Central memory CD8-positive, alpha-beta T cell (primary cell): ENCODE data around the gene SIPA1L3.
"Not testable (repeated sequence)": the region's sequence is repeated elsewhere in the genome, so short reads cannot be mapped to it uniquely, and the experiment has no call there.

Source experiments
- ATAC-seq: fragments of 150-1000 bp; cut with Tn5 transposase; replicated peaks from 2 replicates; pipeline ENCODE4 v1.10.0; 2022; ENCODE audit warnings: mild to moderate bottlenecking, moderate FRiP score, moderate number of reproducible peaks; ENCODE audit not compliant: poor library complexity, severe bottlenecking; ENCODE audit errors: extremely low read depth
- DNase-seq, 2 donors: peaks; one replicate each; pipeline ENCODE4 v3.0.0; 2021; ENCODE audit warnings: low spot score in 2 of 2
- H3K27ac Mint-ChIP-seq: one replicate; pipeline ENCODE4 v1.8.0; 2022; ENCODE audit warnings: low read depth, mild to moderate bottlenecking, moderate library complexity, mixed read lengths
- H3K27me3 Mint-ChIP-seq: one replicate; pipeline ENCODE4 v1.8.0; 2022; ENCODE audit warnings: mixed read lengths
- H3K36me3 Mint-ChIP-seq: one replicate; pipeline ENCODE4 v1.8.0; 2022; ENCODE audit warnings: mild to moderate bottlenecking, moderate library complexity, mixed read lengths; ENCODE audit not compliant: insufficient read depth
- H3K4me1 Mint-ChIP-seq: one replicate; pipeline ENCODE4 v1.8.0; 2022; ENCODE audit warnings: mixed read lengths
- H3K4me3 Mint-ChIP-seq: one replicate; pipeline ENCODE4 v1.8.0; 2022; ENCODE audit warnings: mild to moderate bottlenecking, moderate library complexity, mixed read lengths
- H3K9me3 Mint-ChIP-seq: one replicate; pipeline ENCODE4 v1.8.0; 2022; ENCODE audit warnings: mixed read lengths

Gene SIPA1L3

DNA sequence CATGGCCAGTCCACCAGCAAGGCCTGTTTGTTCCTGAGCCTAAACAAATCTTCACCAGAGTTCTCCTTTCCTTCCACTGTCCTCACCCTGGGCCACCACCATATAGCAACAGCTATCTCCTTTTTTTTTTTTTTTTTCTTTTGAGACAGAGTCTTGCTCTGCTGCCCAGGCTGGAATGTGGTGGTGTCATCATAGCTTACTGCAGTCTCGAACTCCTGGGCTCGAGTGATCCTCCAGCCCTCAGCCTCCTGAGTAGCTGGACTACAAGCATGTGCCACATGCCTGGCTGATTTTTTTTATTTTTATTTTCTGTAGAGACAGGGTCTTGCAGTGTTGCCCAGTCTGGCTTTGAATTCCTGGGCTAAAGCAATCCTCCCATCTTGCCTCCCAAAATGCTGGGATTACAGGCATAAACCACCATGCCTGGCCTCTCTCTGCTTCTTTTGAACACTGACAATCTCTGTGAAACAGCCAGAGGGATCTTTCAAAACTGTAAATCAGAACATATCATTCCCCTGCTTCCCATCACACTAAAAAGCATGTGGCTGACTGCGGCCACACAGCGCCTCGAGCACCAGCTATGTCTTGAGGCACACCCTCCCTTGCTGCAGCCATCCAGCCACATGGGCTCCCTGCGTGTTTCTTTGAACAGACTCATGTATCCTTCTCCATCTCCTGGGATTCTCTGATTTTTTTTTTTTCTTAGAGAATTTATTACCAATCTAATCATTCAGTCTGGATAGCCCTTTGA, 110.6 kb downstream of the SIPA1L3 start:
- Mint-ChIP-seq H3K27me3 (no peaks in the 10 kb centered on the region), H3K4me1 (no peaks in the 10 kb centered on the region), H3K36me3 (peaks cover 3% of the 10 kb centered on the region), H3K4me3 (no peak overlapping the region), H3K27ac (no peak overlapping the region), H3K9me3 (no peaks in the 10 kb centered on the region)
- DNase-seq (no peak), ATAC-seq (no peak)

GRCh38 chr19:38018694-38019395, 111.8 kb downstream of the SIPA1L3 start:
- no peak for DNase-seq
- Mint-ChIP-seq H3K27ac (no peak overlapping the region), H3K27me3 (no peaks in the 10 kb centered on the region), H3K4me1 (no peaks in the 10 kb centered on the region), H3K36me3 (peaks cover 3% of the 10 kb centered on the region), H3K4me3 (no peak overlapping the region), H3K9me3 (no peaks in the 10 kb centered on the region)
- ATAC-seq: no peak

DNA sequence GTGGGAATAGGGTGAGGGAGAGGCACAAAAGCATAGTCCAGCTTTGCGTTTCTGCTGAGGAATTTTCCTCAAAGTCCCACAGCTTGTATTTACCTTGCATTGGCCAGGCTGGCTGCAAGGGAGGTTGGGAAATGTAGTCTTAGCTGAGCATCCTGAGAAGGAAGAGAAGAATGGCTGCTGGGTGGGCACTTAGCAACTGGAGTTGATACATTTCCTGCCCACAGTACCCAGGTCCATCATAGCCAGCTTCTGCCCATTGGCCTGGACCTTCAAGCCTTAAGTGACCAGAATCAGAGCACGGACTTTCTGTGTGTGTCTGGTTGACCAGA, 112.4 kb downstream of the SIPA1L3 start:
- ATAC-seq: no peak
- H3K36me3 Mint-ChIP-seq: peaks cover 5% of the 10 kb centered on the region
- H3K4me1 Mint-ChIP-seq: no peaks in the 10 kb centered on the region
- no peak for DNase-seq
- H3K27me3 Mint-ChIP-seq: no peaks in the 10 kb centered on the region
- no peak overlapping the region for H3K4me3 Mint-ChIP-seq
- H3K9me3 Mint-ChIP-seq: no peaks in the 10 kb centered on the region
- no peak overlapping the region for H3K27ac Mint-ChIP-seq

GRCh38 chr19:38020311-38020710, 113.3 kb downstream of the SIPA1L3 start:
- H3K9me3 Mint-ChIP-seq: no peaks in the 10 kb centered on the region
- H3K36me3 Mint-ChIP-seq: peaks cover 2% of the 10 kb centered on the region
- H3K4me3 Mint-ChIP-seq: no peak overlapping the region
- DNase-seq (no peak), ATAC-seq (no peak)
- no peak overlapping the region for H3K27ac Mint-ChIP-seq
- H3K27me3 Mint-ChIP-seq: no peaks in the 10 kb centered on the region
- no peaks in the 10 kb centered on the region for H3K4me1 Mint-ChIP-seq

DNA sequence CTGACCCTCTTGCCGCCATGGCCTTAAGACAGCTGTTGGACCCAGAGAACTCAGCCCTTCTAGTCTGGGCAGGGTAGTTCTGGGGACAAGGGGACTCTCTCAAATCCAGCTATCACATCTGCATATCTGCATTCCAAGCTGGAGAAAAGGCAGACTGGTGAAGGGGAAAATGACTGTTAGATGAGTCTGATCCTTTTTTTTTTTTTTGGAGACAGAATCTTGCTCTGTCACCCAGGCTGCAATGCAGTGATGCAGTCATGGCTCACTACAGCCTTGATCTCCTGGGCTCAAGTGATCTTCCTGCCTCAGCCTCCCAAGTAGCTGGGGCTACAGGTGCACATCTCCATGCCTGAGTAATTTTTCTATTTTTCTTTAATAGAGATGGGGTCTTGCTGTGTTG, 114.3 kb downstream of the SIPA1L3 start:
- no peaks in the 10 kb centered on the region for H3K9me3 Mint-ChIP-seq
- no peak overlapping the region for H3K4me3 Mint-ChIP-seq
- no peaks in the 10 kb centered on the region for H3K27me3 Mint-ChIP-seq
- no peaks in the 10 kb centered on the region for H3K4me1 Mint-ChIP-seq
- no peak overlapping the region for H3K27ac Mint-ChIP-seq
- H3K36me3 Mint-ChIP-seq: peaks cover 2% of the 10 kb centered on the region
- no peak for ATAC-seq
- DNase-seq: no peak

DNA sequence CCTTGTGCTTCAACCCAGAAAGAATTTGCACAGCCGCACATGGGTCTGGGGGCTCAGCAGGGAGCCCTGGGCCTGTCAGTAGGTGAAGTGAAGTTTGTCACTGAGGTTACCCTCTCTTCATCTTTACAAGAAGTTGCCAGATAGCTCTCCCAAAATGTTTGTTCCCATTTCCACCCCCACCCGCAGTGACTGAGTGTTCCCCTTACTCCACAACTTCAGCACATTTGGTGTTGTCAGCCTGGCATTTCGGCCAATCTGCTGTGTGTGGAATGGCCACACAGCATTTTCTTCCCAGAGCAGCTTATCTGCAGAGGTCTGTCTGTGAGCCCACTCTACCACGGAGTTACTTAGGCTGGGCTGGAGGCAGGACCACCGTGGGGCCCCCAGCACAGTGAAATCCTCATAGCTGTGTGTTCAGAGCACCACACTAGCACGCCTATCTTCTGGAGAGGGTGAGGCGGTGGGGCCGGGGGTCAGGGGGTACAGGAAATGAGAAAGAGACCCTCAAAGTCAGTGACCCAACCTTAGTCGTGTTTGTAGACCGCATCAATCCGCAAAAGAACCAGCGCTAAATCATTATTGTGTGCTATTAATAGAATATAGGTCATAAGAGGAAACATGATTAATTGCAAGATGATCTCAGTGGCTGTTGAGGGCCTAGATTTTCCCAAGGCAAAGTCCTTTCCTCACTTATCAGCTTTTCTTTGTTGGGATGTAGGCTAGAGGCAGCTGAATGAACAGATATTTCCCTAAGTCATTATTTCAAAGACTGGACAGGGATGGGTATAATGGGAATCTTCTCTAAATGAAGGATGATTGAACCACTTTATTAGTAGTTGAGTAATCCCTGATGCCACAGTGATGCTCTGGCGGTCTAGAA, 116.0 kb downstream of the SIPA1L3 start:
- ATAC-seq (no peak), DNase-seq (no peak)
- Mint-ChIP-seq H3K9me3 (no peaks in the 10 kb centered on the region), H3K27ac (no peak overlapping the region), H3K27me3 (no peaks in the 10 kb centered on the region), H3K4me3 (no peak overlapping the region), H3K36me3 (peaks cover 3% of the 10 kb centered on the region), H3K4me1 (peaks cover 4% of the 10 kb centered on the region)

- no peaks in the 10 kb centered on the region for H3K9me3 Mint-ChIP-seq
- H3K27ac Mint-ChIP-seq: no peak overlapping the region
- DNase-seq (no peak), ATAC-seq (no peak)
- H3K4me3 Mint-ChIP-seq: no peak overlapping the region
- peaks cover 3% of the 10 kb centered on the region for H3K36me3 Mint-ChIP-seq
- peaks cover 6% of the 10 kb centered on the region for H3K4me1 Mint-ChIP-seq
- no peaks in the 10 kb centered on the region for H3K27me3 Mint-ChIP-seq
Measured at GRCh38 chr19:38023671-38024541, 116.9 kb downstream of the SIPA1L3 start.

GRCh38 chr19:38024992-38025908, 118.2 kb downstream of the SIPA1L3 start:
- no peak for ATAC-seq
- Mint-ChIP-seq H3K27me3 (no peaks in the 10 kb centered on the region), H3K4me3 (no peak overlapping the region), H3K9me3 (no peaks in the 10 kb centered on the region), H3K36me3 (peaks cover 3% of the 10 kb centered on the region), H3K4me1 (peaks cover 6% of the 10 kb centered on the region), H3K27ac (no peak overlapping the region)
- DNase-seq: no peak

DNA sequence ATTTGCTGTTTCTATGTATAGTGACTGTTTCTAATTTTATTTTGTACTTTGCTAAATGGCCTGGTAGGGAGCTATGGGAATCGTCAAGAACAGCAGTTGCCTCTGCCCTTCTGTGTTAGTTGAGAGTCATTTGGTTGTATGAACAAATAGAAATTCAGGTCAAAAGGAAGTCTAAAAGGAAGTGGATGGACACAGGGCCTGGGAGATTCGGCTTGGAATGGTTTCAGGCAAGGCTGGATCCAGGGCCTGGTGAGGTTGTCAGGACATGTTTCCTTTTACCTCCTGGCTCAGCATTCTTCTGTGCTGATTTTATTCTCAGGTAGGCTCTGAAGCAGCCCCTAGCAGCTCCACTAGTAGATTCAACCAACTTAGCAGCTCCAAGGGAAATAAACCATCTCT, 118.9 kb downstream of the SIPA1L3 start:
- Mint-ChIP-seq H3K9me3 (no peaks in the 10 kb centered on the region), H3K36me3 (peaks cover 3% of the 10 kb centered on the region), H3K27me3 (no peaks in the 10 kb centered on the region), H3K4me1 (peaks cover 6% of the 10 kb centered on the region), H3K4me3 (no peak overlapping the region), H3K27ac (no peak overlapping the region)
- DNase-seq (no peak), ATAC-seq (no peak)

GRCh38 chr19:38028913-38029510, 122.0 kb downstream of the SIPA1L3 start:
- no peak for DNase-seq
- no peak for ATAC-seq
- Mint-ChIP-seq H3K9me3 (peaks cover 4% of the 10 kb centered on the region), H3K4me3 (no peak overlapping the region), H3K27ac (no peak overlapping the region), H3K36me3 (peaks cover 3% of the 10 kb centered on the region), H3K27me3 (no peaks in the 10 kb centered on the region), H3K4me1 (peaks cover 6% of the 10 kb centered on the region)

GRCh38 chr19:38030001-38030400, 123.0 kb downstream of the SIPA1L3 start:
- H3K27me3 Mint-ChIP-seq, ATAC-seq, H3K4me1 Mint-ChIP-seq, H3K27ac Mint-ChIP-seq, DNase-seq, H3K4me3 Mint-ChIP-seq, H3K9me3 Mint-ChIP-seq, H3K36me3 Mint-ChIP-seq: not testable (repeated sequence)
